Left lung (tissue), 10 donors: ENCODE measurements around the gene SERPINB3. TPM values are rescaled to one million over a fixed set of nuclear protein-coding genes. Genes with fewer than 3 reads are reported as not detected.

Experiments used
- ATAC-seq: fragments of 200-7000 bp; cut with Tn5 transposase; one replicate; pipeline ENCODE4 v1.9.1; 2020; ENCODE audit warnings: moderate library complexity
- DNase-seq, 4 donors: peaks; one replicate each; pipeline ENCODE4 v3.0.0-alpha.2; 2013 to 2020
- H3K27ac ChIP-seq, 2 donors: fragments of 200-600 bp; sonication (generic) in 1 of 2; one replicate each; pipeline versions ENCODE4 v1.5.0 to v1.8.0; 2020 to 2021
- H3K27me3 ChIP-seq, 2 donors: fragments of 200-600 bp; sonication (generic) in 1 of 2; one replicate each; pipeline versions ENCODE4 v1.5.0 to v1.8.0; 2020 to 2021
- H3K36me3 ChIP-seq, 2 donors: fragments of 200-600 bp; sonication (generic) in 1 of 2; one replicate each; pipeline versions ENCODE4 v1.5.0 to v1.8.0; 2020 to 2021
- H3K4me1 ChIP-seq, 2 donors: fragments of 200-600 bp; one replicate each; pipeline ENCODE4 v1.8.0; 2021
- H3K4me3 ChIP-seq, 2 donors: fragments of 200-600 bp; sonication (generic) in 1 of 2; one replicate each; pipeline versions ENCODE4 v1.5.0 to v1.8.0; 2020 to 2021; ENCODE audit warnings: mild to moderate bottlenecking in 1 of 2
- H3K9me3 ChIP-seq, 2 donors: fragments of 200-600 bp; sonication (generic) in 1 of 2; one replicate each; pipeline versions ENCODE4 v1.5.0 to v1.8.0; 2020 to 2021
- CTCF ChIP-seq, 2 donors: fragments of 200-600 bp; sonication (generic) in 1 of 2; IDR thresholded peaks; one replicate each; pipeline versions ENCODE4 v1.5.0 to v1.8.0; 2021; ENCODE audit warnings: antibody characterized with exemption in 2 of 2
- intact Hi-C, 2 donors: fragments of 100-400 bp; cut with DNase I; formaldehyde crosslinking; loops; one replicate each; pipeline versions ENCODE4 v1.11.2 to v1.14.2; 2022
- polyA plus RNA-seq, 6 donors: library from polyadenylated mRNA; unstranded; fragments of 120-200 nt; gene quantifications; one replicate each; pipeline ENCODE4 v1.2.1, GENCODE V29; 2013; ENCODE audit not compliant: insufficient read length in 6 of 6
- total RNA-seq, 2 donors: library from RNA; stranded (reverse); fragmentation: NEBNext Ultra II Directional; extraction: Animal tissue kit (Norgen Biotek cat#: 25700); gene quantifications; one replicate each; pipeline ENCODE4 v1.2.1, GENCODE V29; 2021
- donor health status: DM: no; HTN: yes; CAD: no.
- donor health status: DM: no; HTN: no; CAD: no.

The SERPINB3 gene
- total and polyA plus RNA-seq, 8 donors, result not detected

GRCh38 chr18:63626431-63626830 is 35.3 kb downstream of the SERPINB3 start:
- no peak for TF ChIP-seq CTCF (IDR thresholded peaks at IDR 0.05)
- Histone ChIP-seq H3K9me3 (peaks cover 0 to 53% of the 10 kb centered on the region in 2 donors), H3K27me3 (no peaks in the 10 kb centered on the region), H3K27ac (no peak overlapping the region), H3K4me1 (no peaks in the 10 kb centered on the region), H3K4me3 (no peak overlapping the region), H3K36me3 (no peaks in the 10 kb centered on the region)
- DNase-seq (no peak), ATAC-seq (no peak)
- intact Hi-C loops, result no loop called here

- TF ChIP-seq CTCF (IDR thresholded peaks at IDR 0.05), result no peak
- Histone ChIP-seq H3K36me3 (no peaks in the 10 kb centered on the region), H3K9me3 (peaks cover 0 to 47% of the 10 kb centered on the region in 2 donors), H3K27ac (no peak overlapping the region), H3K4me3 (no peak overlapping the region), H3K27me3 (no peaks in the 10 kb centered on the region), H3K4me1 (no peaks in the 10 kb centered on the region)
- intact Hi-C loops, result no loop called here
- ATAC-seq, result no peak
- no peak for DNase-seq
Observed at GRCh38 chr18:63624863-63625262, 36.8 kb downstream of the SERPINB3 start.

GRCh38 chr18:63619661-63620060 is 42.0 kb downstream of the SERPINB3 start:
- H3K27me3 ChIP-seq, result no peaks in the 10 kb centered on the region
- ATAC-seq, result no peak
- H3K36me3 ChIP-seq, result no peaks in the 10 kb centered on the region
- H3K27ac ChIP-seq, result no peak overlapping the region
- no peak for TF ChIP-seq CTCF (IDR thresholded peaks at IDR 0.05)
- peaks cover 0 to 10% of the 10 kb centered on the region in 2 donors for H3K9me3 ChIP-seq
- no peaks in the 10 kb centered on the region for H3K4me1 ChIP-seq
- no peak overlapping the region for H3K4me3 ChIP-seq
- intact Hi-C loops, result no loop called here
- no peak for DNase-seq

DNA sequence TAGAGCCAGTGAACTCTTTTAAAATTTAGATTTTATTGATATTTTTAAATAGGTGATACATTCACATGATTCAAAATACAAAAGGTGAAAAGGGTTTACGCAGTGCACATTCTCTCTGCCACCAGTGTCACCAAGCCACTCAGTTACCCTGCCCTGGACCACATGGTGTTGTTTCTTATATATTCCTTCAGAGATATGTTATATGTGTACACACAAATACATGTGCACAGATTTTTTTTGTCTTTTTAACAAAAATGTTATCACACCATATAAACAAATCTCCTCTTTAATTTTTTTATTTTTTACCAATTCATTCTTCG is 43.8 kb downstream of the SERPINB3 start:
- ATAC-seq, result no peak
- no peak for DNase-seq
- Histone ChIP-seq H3K4me1 (no peaks in the 10 kb centered on the region), H3K9me3 (peaks cover 0 to 3% of the 10 kb centered on the region in 2 donors), H3K27ac (no peak overlapping the region), H3K36me3 (no peaks in the 10 kb centered on the region), H3K4me3 (no peak overlapping the region), H3K27me3 (no peaks in the 10 kb centered on the region)
- intact Hi-C loops, result no loop called here
- no peak for TF ChIP-seq CTCF (IDR thresholded peaks at IDR 0.05)

- no peak for TF ChIP-seq CTCF (IDR thresholded peaks at IDR 0.05)
- intact Hi-C loops, result no loop called here
Observed at GRCh38 chr18:63617049-63617914, 44.4 kb downstream of the SERPINB3 start.

More at GRCh38 chr18:63617049-63617914, 44.4 kb downstream of the SERPINB3 start:
- no peak overlapping the region for H3K27ac ChIP-seq
- H3K36me3 ChIP-seq, result no peaks in the 10 kb centered on the region
- no peak overlapping the region for H3K4me3 ChIP-seq
- H3K27me3 ChIP-seq, result no peaks in the 10 kb centered on the region
- H3K9me3 ChIP-seq, result no peaks in the 10 kb centered on the region
- ATAC-seq (no peak), DNase-seq (no peak)
- no peaks in the 10 kb centered on the region for H3K4me1 ChIP-seq
